GM12878 (cell line): ENCODE data around the gene SNED1. TPM values are rescaled to one million over a fixed set of nuclear protein-coding genes. Genes with fewer than 3 reads are reported as not detected.

ENCODE experiments used
- ATAC-seq: fragments of 200-7000 bp; cut with Tn5 transposase; 3 replicates; pipeline ENCODE4 v1.9.1; 2020; ENCODE audit warnings: mild to moderate bottlenecking, moderate library complexity
- BruUV-seq: library from RNA; stranded (reverse); fragments of 400-500 nt; replicated peaks from 2 replicates; lab custom pipeline; 2021; lab: Mats Ljungman, UMichigan
- CTCF ChIA-PET: fragments of 300-600 bp; sonication (Branson Sonifier 250); formaldehyde crosslinking; extraction: SDS; loops from one replicate; lab custom pipeline; 2021; ENCODE audit warnings: inconsistent platforms; lab: Yijun Ruan, JAX
- POLR2A ChIA-PET: fragments of 350-600 bp; formaldehyde crosslinking; extraction: SDS; loops from one replicate; lab custom pipeline; 2021; ENCODE audit warnings: inconsistent platforms; lab: Charles Lee
- RAD21 ChIA-PET: fragments of 300-600 bp; sonication (Branson Sonifier 250); formaldehyde crosslinking; loops from one replicate; lab custom pipeline; 2023; ENCODE audit warnings: antibody characterized with exemption; ENCODE audit not compliant: unreplicated experiment; lab: Charles Lee
- SMC1A ChIA-PET: fragments of 300-600 bp; sonication (Branson Sonifier 250); formaldehyde crosslinking; loops from one replicate; lab custom pipeline; 2023; ENCODE audit not compliant: unreplicated experiment, uncharacterized antibody; lab: Charles Lee
- DNase-seq: peaks from one replicate; pipeline ENCODE4 v3.0.0-alpha.2; 2011; ENCODE audit warnings: low read depth, low spot score
- FAIRE-seq: peaks from 3 replicates; lab custom pipeline; 2011; peaks lifted over from hg19 to GRCh38; lab: Jason Lieb, UNC
- H2AFZ ChIP-seq: 2 replicates; pipeline ENCODE4 v1.6.0; 2011; ENCODE audit warnings: low read depth, low read length, control low read depth; ENCODE audit not compliant: control insufficient read depth
- H3K27ac ChIP-seq: 2 replicates; pipeline ENCODE4 v1.5.1; 2011; ENCODE audit warnings: control low read depth; ENCODE audit not compliant: control insufficient read depth, insufficient read depth
- H3K27me3 ChIP-seq, 2 experiments: replicated peaks in 1 of 2; 2 replicates each; pipeline versions ENCODE4 v1.6.0 to v1.6.1; 2011; ENCODE audit warnings: low read length in 1 of 2; ENCODE audit not compliant: control insufficient read depth in 2 of 2, insufficient read depth in 2 of 2
- H3K36me3 ChIP-seq, 2 experiments: 2 replicates each; pipeline ENCODE4 v1.5.1; 2011; ENCODE audit warnings: low read length in 1 of 2; ENCODE audit not compliant: control insufficient read depth in 2 of 2, insufficient read depth in 2 of 2
- H3K4me1 ChIP-seq: 2 replicates; pipeline ENCODE4 v1.6.1; 2011; ENCODE audit warnings: mild to moderate bottlenecking, low read length, moderate library complexity, mixed read lengths; ENCODE audit not compliant: control insufficient read depth, insufficient read depth
- H3K4me2 ChIP-seq: 2 replicates; pipeline ENCODE4 v1.6.0; 2011; ENCODE audit warnings: control low read depth; ENCODE audit not compliant: control insufficient read depth, insufficient read depth
- H3K4me3 ChIP-seq: fragments of 200-600 bp; sonication (generic); 2 replicates; pipeline ENCODE4 v1.5.1; 2016
- H3K79me2 ChIP-seq: 2 replicates; pipeline ENCODE4 v1.6.0; 2011; ENCODE audit warnings: low read length; ENCODE audit not compliant: control insufficient read depth, insufficient read depth
- H3K9ac ChIP-seq: 2 replicates; pipeline ENCODE4 v1.8.0; 2011; ENCODE audit warnings: low read length, control low read depth, mixed read lengths; ENCODE audit not compliant: control insufficient read depth, insufficient read depth
- H3K9me3 ChIP-seq: replicated peaks from 3 replicates; pipeline ENCODE4 v1.5.1; 2011; ENCODE audit warnings: mild to moderate bottlenecking, low read length; ENCODE audit not compliant: control insufficient read depth, insufficient read depth
- H4K20me1 ChIP-seq: 2 replicates; pipeline ENCODE4 v1.6.0; 2011; ENCODE audit not compliant: control insufficient read depth, insufficient read depth
- ATF7 ChIP-seq: fragments of 450-650 bp; IDR thresholded peaks from 2 replicates; pipeline ENCODE4 v1.6.1; 2016; ENCODE audit warnings: low read depth, mild to moderate bottlenecking
- HCFC1 ChIP-seq: fragments of 150-350 bp; IDR thresholded peaks from 2 replicates; pipeline ENCODE4 v1.6.1; 2014; ENCODE audit warnings: low read length
- MYC ChIP-seq: IDR thresholded peaks from 2 replicates; pipeline ENCODE4 v1.6.1; 2011; ENCODE audit warnings: mild to moderate bottlenecking, low read length, moderate library complexity, inconsistent platforms; ENCODE audit not compliant: insufficient read depth, insufficient replicate concordance, insufficient read length, severe bottlenecking
- POLR2AphosphoS2 ChIP-seq: IDR thresholded peaks from 2 replicates; pipeline ENCODE4 v1.6.1; 2011; ENCODE audit warnings: low read depth, mild to moderate bottlenecking, low read length, improper control_type of control experiment, moderate library complexity
- POLR2AphosphoS5 ChIP-seq: IDR thresholded peaks from 2 replicates; pipeline ENCODE4 v1.6.1; 2011; ENCODE audit warnings: mild to moderate bottlenecking, low read length, inconsistent platforms
- RELA ChIP-seq: fragments of 450-650 bp; IDR thresholded peaks from 2 replicates; pipeline ENCODE4 v1.8.0; 2014; ENCODE audit warnings: borderline replicate concordance; ENCODE audit not compliant: partially characterized antibody
- RFX5 ChIP-seq: IDR thresholded peaks from 2 replicates; pipeline ENCODE4 v1.6.1; 2011; ENCODE audit warnings: low read depth, low read length, improper control_type of control experiment
- SIN3A ChIP-seq: IDR thresholded peaks from 2 replicates; pipeline ENCODE4 v1.6.1; 2012; ENCODE audit warnings: low read depth, low read length, improper control_type of control experiment
- SMAD1 ChIP-seq: fragments of 450-650 bp; IDR thresholded peaks from 2 replicates; pipeline ENCODE4 v1.6.1; 2018; ENCODE audit warnings: mild to moderate bottlenecking, low read depth; ENCODE audit not compliant: partially characterized antibody
- SRF ChIP-seq, 2 experiments: IDR thresholded peaks; 2 replicates each; pipeline ENCODE4 v1.6.1; 2011; ENCODE audit warnings: low read depth in 2 of 2, low read length in 2 of 2, mild to moderate bottlenecking in 1 of 2, moderate library complexity in 1 of 2
- TCF7 ChIP-seq: IDR thresholded peaks from 2 replicates; pipeline ENCODE4 v1.6.1; 2014; ENCODE audit warnings: antibody characterized with exemption, borderline replicate concordance
- ZZZ3 ChIP-seq: IDR thresholded peaks from 2 replicates; pipeline ENCODE4 v1.6.1; 2011; ENCODE audit warnings: low read depth; ENCODE audit not compliant: control insufficient read depth, insufficient read length
- WGBS: methylation state at CpG from one replicate; pipeline ENCODE4 v1.1.6; 2016; ENCODE audit warnings: low lambda C conversion rate; ENCODE audit not compliant: insufficient replicate concordance, insufficient coverage; ENCODE audit errors: missing lambda C conversion rate; 5-methylcytosine and 5-hydroxymethylcytosine counted together
- in situ Hi-C: fragments of 300-500 bp; cut with MboI; formaldehyde crosslinking; loops from 9 replicates; pipeline ENCODE4 v1.14.3; 2018; ENCODE audit warnings: mixed read lengths
- intact Hi-C: fragments of 100-400 bp; cut with micrococcal nuclease; formaldehyde crosslinking; loops from one replicate; pipeline ENCODE4 v1.14.2; 2022; ENCODE audit not compliant: unreplicated experiment
- polyA plus RNA-seq, 11 experiments: library from polyadenylated mRNA; depleted of rRNA in 4 of 11; unstranded in 6 of 11; stranded (reverse) in 5 of 11; fragments of >200 nt; fragmentation: Nextera tagmentation in 4 of 11; fragmentation: Illumina TruSeq in 1 of 11; extraction: Ambion mirVana in 4 of 11; extraction: Trizol in 1 of 11; gene quantifications; 1 replicate in 1 of 11; 2 replicates in 10 of 11; pipeline versions ENCODE4 v1.2.1 to v1.2.3, GENCODE V29; 2011 to 2016; ENCODE audit warnings: inconsistent platforms in 2 of 11, missing spikeins in 2 of 11, low read depth in 1 of 11
- total RNA-seq, 4 experiments: library from RNA; depleted of rRNA in 3 of 4; stranded (reverse); fragments of >200 nt in 3 of 4; fragmentation: Illumina TruSeq in 1 of 4; extraction: Trizol in 1 of 4; gene quantifications; 2 replicates each; pipeline versions ENCODE4 v1.2.1 to v1.2.3, GENCODE V29; 2013 to 2021
- TF ChIP-seq, protein P1 (sequence below): fragments of 450-650 bp; IDR thresholded peaks from 2 replicates; pipeline ENCODE4 v1.6.1; 2017; ENCODE audit warnings: low read depth, mild to moderate bottlenecking, moderate library complexity
- TF ChIP-seq, protein P2 (sequence below): fragments of 450-650 bp; IDR thresholded peaks from 2 replicates; pipeline ENCODE4 v1.6.1; 2017; ENCODE audit warnings: borderline replicate concordance

The SNED1 gene
- total and polyA plus RNA-seq, 10 of the 15 experiments (the other 5 are each of a cell fraction or from before 2014, with no cell fraction given): 0.05 to 8.4 (median 3.0) TPM

DNA sequence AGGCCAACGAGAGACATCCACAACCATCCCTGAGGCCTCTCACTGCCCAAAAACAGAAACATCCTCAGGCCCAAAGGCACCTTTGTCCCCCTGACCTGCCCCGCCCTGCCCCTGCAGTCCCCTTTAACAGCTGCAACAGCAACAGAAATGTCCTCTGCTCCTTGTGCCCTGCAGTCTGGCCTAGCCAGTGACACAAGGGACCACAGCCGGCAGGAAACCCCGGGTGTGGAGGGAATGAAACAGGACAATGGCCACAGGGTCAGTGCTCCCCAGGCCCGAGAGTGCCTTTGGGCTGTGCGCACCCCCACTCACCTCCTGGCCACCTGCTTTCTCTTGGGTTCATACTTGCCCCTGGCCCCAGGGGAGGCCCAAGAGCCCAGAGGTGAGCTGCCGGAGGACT is 35.6 kb downstream of the SNED1 start:
- H2AFZ ChIP-seq: no peak overlapping the region
- FAIRE-seq (no peak), ATAC-seq (no peak), DNase-seq (no peak)
- no peak overlapping the region for H3K4me2 ChIP-seq
- CTCF ChIA-PET: no interaction called here
- peaks cover 29% of the 10 kb centered on the region for H3K4me1 ChIP-seq
- SMC1A ChIA-PET: no interaction called here
- TF ChIP-seq, protein P1, sequence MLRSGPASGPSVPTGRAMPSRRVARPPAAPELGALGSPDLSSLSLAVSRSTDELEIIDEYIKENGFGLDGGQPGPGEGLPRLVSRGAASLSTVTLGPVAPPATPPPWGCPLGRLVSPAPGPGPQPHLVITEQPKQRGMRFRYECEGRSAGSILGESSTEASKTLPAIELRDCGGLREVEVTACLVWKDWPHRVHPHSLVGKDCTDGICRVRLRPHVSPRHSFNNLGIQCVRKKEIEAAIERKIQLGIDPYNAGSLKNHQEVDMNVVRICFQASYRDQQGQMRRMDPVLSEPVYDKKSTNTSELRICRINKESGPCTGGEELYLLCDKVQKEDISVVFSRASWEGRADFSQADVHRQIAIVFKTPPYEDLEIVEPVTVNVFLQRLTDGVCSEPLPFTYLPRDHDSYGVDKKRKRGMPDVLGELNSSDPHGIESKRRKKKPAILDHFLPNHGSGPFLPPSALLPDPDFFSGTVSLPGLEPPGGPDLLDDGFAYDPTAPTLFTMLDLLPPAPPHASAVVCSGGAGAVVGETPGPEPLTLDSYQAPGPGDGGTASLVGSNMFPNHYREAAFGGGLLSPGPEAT: no peak
- RAD21 ChIA-PET: no interaction called here
- WGBS: 81% methylated on average over 7 of the region's 7 CpGs
- no peaks in the 10 kb centered on the region for H3K36me3 ChIP-seq
- BruUV-seq: no TSS peak
- in situ Hi-C loops: no loop called here
- no peaks in the 10 kb centered on the region for H3K79me2 ChIP-seq
- no peaks in the 10 kb centered on the region for H4K20me1 ChIP-seq
- no peak overlapping the region for H3K9ac ChIP-seq
- peaks cover 0 to 2% of the 10 kb centered on the region in 2 experiments; a peak in 1 of 4 replicates for H3K27me3 ChIP-seq
- no peak overlapping the region for H3K27ac ChIP-seq
- POLR2A ChIA-PET: no interaction called here
- no peaks in the 10 kb centered on the region for H3K9me3 ChIP-seq
- no peak overlapping the region for H3K4me3 ChIP-seq
- intact Hi-C loops: no loop called here

DNA sequence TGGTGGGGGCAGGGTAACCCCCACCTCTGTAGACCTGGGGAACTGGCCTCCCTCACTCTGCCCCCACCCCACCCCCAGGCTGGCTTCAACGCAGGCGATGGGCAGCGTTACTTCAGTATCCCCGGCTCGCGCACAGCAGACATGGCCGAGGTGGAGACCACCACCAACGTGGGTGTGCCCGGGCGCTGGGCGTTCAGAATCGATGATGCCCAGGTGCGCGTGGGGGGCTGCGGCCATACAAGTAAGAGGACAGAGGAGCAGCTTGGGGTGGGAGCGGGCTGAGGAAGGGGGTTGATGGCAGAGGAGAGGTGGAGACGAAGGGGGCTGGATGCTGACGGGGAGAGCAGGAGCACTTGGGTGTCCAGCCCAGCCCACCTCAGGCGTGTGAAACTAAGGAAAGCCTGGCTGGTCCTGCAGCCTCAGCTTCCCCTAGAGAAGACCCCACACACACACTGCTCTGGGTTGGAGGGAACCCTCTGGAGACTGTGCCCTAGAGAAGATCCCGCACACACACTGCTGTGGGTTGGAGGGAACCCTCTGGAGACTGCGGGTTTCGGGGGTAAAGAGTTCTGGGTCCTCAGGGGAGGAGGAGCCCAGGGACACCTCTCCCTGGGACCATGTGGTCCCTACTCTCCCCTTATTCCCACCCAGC is 36.2 kb downstream of the SNED1 start:
- intact Hi-C loops: no loop called here
- no peaks in the 10 kb centered on the region for H3K79me2 ChIP-seq
- no peak for TF ChIP-seq HCFC1
- no peak for TF ChIP-seq ZZZ3
- no peak for TF ChIP-seq TCF7
- TF ChIP-seq RELA: no peak
- no peak for TF ChIP-seq SMAD1
- TF ChIP-seq MYC: no peak
- TF ChIP-seq SRF (IDR thresholded peaks at IDR 0.05; ENCODE audit: low read depth in 2 of 2, low read length in 2 of 2): no peak
- no peak for TF ChIP-seq POLR2AphosphoS2
- TF ChIP-seq, protein P2, sequence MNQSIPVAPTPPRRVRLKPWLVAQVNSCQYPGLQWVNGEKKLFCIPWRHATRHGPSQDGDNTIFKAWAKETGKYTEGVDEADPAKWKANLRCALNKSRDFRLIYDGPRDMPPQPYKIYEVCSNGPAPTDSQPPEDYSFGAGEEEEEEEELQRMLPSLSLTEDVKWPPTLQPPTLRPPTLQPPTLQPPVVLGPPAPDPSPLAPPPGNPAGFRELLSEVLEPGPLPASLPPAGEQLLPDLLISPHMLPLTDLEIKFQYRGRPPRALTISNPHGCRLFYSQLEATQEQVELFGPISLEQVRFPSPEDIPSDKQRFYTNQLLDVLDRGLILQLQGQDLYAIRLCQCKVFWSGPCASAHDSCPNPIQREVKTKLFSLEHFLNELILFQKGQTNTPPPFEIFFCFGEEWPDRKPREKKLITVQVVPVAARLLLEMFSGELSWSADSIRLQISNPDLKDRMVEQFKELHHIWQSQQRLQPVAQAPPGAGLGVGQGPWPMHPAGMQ: no peak
- TF ChIP-seq POLR2AphosphoS5: no peak
- no peak for TF ChIP-seq ATF7
- no peak for TF ChIP-seq SIN3A
- no peak for TF ChIP-seq RFX5
- H3K4me2 ChIP-seq: no peak overlapping the region
- ChIA-PET CTCF (no interaction called here), SMC1A (no interaction called here), POLR2A (no interaction called here), RAD21 (no interaction called here)
- 81% methylated on average over 18 of the region's 22 CpGs for WGBS
- no peak overlapping the region for H3K27ac ChIP-seq
- H3K4me1 ChIP-seq: peaks cover 35% of the 10 kb centered on the region
- BruUV-seq: no TSS peak
- in situ Hi-C loops: no loop called here
- no peaks in the 10 kb centered on the region for H3K9me3 ChIP-seq
- no peak overlapping the region for H2AFZ ChIP-seq
- peaks cover 0 to 2% of the 10 kb centered on the region in 2 experiments; a peak in 1 of 4 replicates for H3K27me3 ChIP-seq
- no peak overlapping the region for H3K4me3 ChIP-seq
- FAIRE-seq (no peak), DNase-seq (no peak), ATAC-seq (no peak)
- no peaks in the 10 kb centered on the region for H3K36me3 ChIP-seq
- H4K20me1 ChIP-seq: no peaks in the 10 kb centered on the region
- no peak overlapping the region for H3K9ac ChIP-seq
